Mesendoderm (in vitro differentiated cells): ENCODE results near the gene ZNRD2.

Source experiments
- DNase-seq: peaks from one replicate; pipeline ENCODE4 v3.0.0; 2013
- H2AK5ac ChIP-seq: 2 replicates; pipeline ENCODE4 v1.6.1; 2013; ENCODE audit warnings: low read length, inconsistent platforms
- H2BK120ac ChIP-seq: 2 replicates; pipeline ENCODE4 v1.6.1; 2013; ENCODE audit warnings: low read depth, mild to moderate bottlenecking, low read length, moderate library complexity, mixed read lengths
- H2BK15ac ChIP-seq: replicated peaks from 2 replicates; pipeline ENCODE4 v1.6.1; 2013; ENCODE audit warnings: low read depth, mild to moderate bottlenecking, moderate library complexity
- H2BK5ac ChIP-seq: 2 replicates; pipeline ENCODE4 v1.6.1; 2013; ENCODE audit warnings: low read length, inconsistent platforms
- H3K18ac ChIP-seq: 2 replicates; pipeline ENCODE4 v1.6.1; 2013; ENCODE audit warnings: mild to moderate bottlenecking, low read length, mixed read lengths
- H3K23ac ChIP-seq: one replicate; pipeline ENCODE4 v1.6.1; 2013; ENCODE audit warnings: low read length
- H3K27ac ChIP-seq: 2 replicates; pipeline ENCODE4 v1.5.1; 2013; ENCODE audit warnings: low read depth, mild to moderate bottlenecking, inconsistent platforms, low read length, moderate library complexity
- H3K27me3 ChIP-seq: 2 replicates; pipeline ENCODE4 v1.6.1; 2013; ENCODE audit warnings: low read length, control low read depth, mild to moderate bottlenecking, inconsistent platforms; ENCODE audit not compliant: insufficient read depth, poor library complexity
- H3K36me3 ChIP-seq: 2 replicates; pipeline ENCODE4 v1.6.1; 2013; ENCODE audit warnings: low read length, inconsistent platforms; ENCODE audit not compliant: control insufficient read depth, insufficient read depth
- H3K4ac ChIP-seq: one replicate; pipeline ENCODE4 v1.6.1; 2013; ENCODE audit warnings: low read depth, mild to moderate bottlenecking, low read length, moderate library complexity
- H3K4me1 ChIP-seq: 2 replicates; pipeline ENCODE4 v1.6.1; 2013; ENCODE audit warnings: low read depth, low read length, inconsistent platforms; ENCODE audit not compliant: control insufficient read depth
- H3K4me2 ChIP-seq: 2 replicates; pipeline ENCODE4 v1.6.1; 2013; ENCODE audit warnings: low read length
- H3K4me3 ChIP-seq: 2 replicates; pipeline ENCODE4 v1.5.1; 2013; ENCODE audit warnings: mild to moderate bottlenecking, low read length
- H3K56ac ChIP-seq: one replicate; pipeline ENCODE4 v1.6.1; 2013; ENCODE audit warnings: low read length
- H3K79me1 ChIP-seq: 2 replicates; pipeline ENCODE4 v1.6.1; 2013; ENCODE audit warnings: low read length, inconsistent platforms
- H3K79me2 ChIP-seq: 2 replicates; pipeline ENCODE4 v1.6.1; 2013; ENCODE audit warnings: mild to moderate bottlenecking, low read length; ENCODE audit not compliant: control insufficient read depth, insufficient read depth
- H3K9ac ChIP-seq: 2 replicates; pipeline ENCODE4 v1.6.1; 2013; ENCODE audit warnings: low read length, inconsistent platforms
- H4K5ac ChIP-seq: one replicate; pipeline ENCODE4 v1.6.1; 2013; ENCODE audit warnings: low read length
- H4K8ac ChIP-seq: one replicate; pipeline ENCODE4 v1.6.1; 2013; ENCODE audit warnings: low read depth, mild to moderate bottlenecking, control low read depth, low read length, moderate library complexity
- WGBS: extraction: QIAGEN DNeasy Blood & Tissue Kit; methylation state at CpG from one replicate; pipeline ENCODE4 v1.1.7; 2013; ENCODE audit warnings: low lambda C conversion rate, missing lambda C conversion rate; ENCODE audit not compliant: insufficient coverage; ENCODE audit errors: extremely low coverage; 5-methylcytosine and 5-hydroxymethylcytosine counted together

Gene ZNRD2

GRCh38 chr11:65611758-65612603, 41.7 kb downstream of the ZNRD2 start:
- DNase-seq: peak; percentile 36
- Histone ChIP-seq H3K4me1 (peaks cover 11% of the 10 kb centered on the region), H2AK5ac (no peak overlapping the region), H2BK120ac (no peak overlapping the region), H3K9ac (peak overlapping the region; percentile 41), H3K36me3 (no peaks in the 10 kb centered on the region), H3K4me2 (no peak overlapping the region), H3K18ac (no peak overlapping the region), H2BK5ac (no peak overlapping the region), H3K27ac (no peak overlapping the region), H3K4ac (no peak overlapping the region), H3K79me2 (peaks cover 14% of the 10 kb centered on the region), H3K4me3 (no peak overlapping the region), H3K23ac (no peak overlapping the region), H4K5ac (no peak overlapping the region), H2BK15ac (no peak overlapping the region), H3K79me1 (peaks cover 25% of the 10 kb centered on the region), H4K8ac (no peak overlapping the region), H3K56ac (peak overlapping the region; percentile 70), H3K27me3 (no peaks in the 10 kb centered on the region)
- no CpG with 5 or more reads among the region's 12 CpGs for WGBS

GRCh38 chr11:65612691-65613090, 42.4 kb downstream of the ZNRD2 start:
- H2AK5ac ChIP-seq: no peak overlapping the region
- peaks cover 11% of the 10 kb centered on the region for H3K4me1 ChIP-seq
- H3K4me2 ChIP-seq: no peak overlapping the region
- no peak for DNase-seq
- H2BK5ac ChIP-seq: no peak overlapping the region
- H3K56ac ChIP-seq: peak overlapping the region; percentile 59
- no peak overlapping the region for H2BK15ac ChIP-seq
- H2BK120ac ChIP-seq: no peak overlapping the region
- peaks cover 21% of the 10 kb centered on the region for H3K79me2 ChIP-seq
- no peak overlapping the region for H3K27ac ChIP-seq
- no peak overlapping the region for H4K8ac ChIP-seq
- no peak overlapping the region for H3K18ac ChIP-seq
- H3K23ac ChIP-seq: no peak overlapping the region
- H3K9ac ChIP-seq: peak overlapping the region; percentile 41
- no CpG with 5 or more reads among the region's 7 CpGs for WGBS
- H3K36me3 ChIP-seq: no peaks in the 10 kb centered on the region
- peaks cover 31% of the 10 kb centered on the region for H3K79me1 ChIP-seq
- H3K4me3 ChIP-seq: no peak overlapping the region
- no peaks in the 10 kb centered on the region for H3K27me3 ChIP-seq
- no peak overlapping the region for H4K5ac ChIP-seq
- no peak overlapping the region for H3K4ac ChIP-seq

- Histone ChIP-seq H3K79me2 (peaks cover 21% of the 10 kb centered on the region), H3K56ac (peak overlapping the region; percentile 80), H3K23ac (no peak overlapping the region), H3K27me3 (no peaks in the 10 kb centered on the region), H3K27ac (peak overlapping the region; percentile 58), H2BK15ac (no peak overlapping the region), H3K18ac (peak overlapping the region; percentile 77), H4K5ac (no peak overlapping the region), H2BK120ac (peak overlapping the region; percentile 33), H2BK5ac (no peak overlapping the region), H3K79me1 (peaks cover 31% of the 10 kb centered on the region), H3K4me3 (peak overlapping the region; percentile 69), H2AK5ac (no peak overlapping the region), H4K8ac (no peak overlapping the region), H3K9ac (peak overlapping the region; percentile 97), H3K4me1 (peaks cover 11% of the 10 kb centered on the region), H3K4ac (peak overlapping the region; percentile 89), H3K4me2 (peak overlapping the region; percentile 48), H3K36me3 (no peaks in the 10 kb centered on the region)
- no CpG with 5 or more reads among the region's 43 CpGs for WGBS
- no peak for DNase-seq
These were observed 43.0 kb downstream of the ZNRD2 start for GRCh38 chr11:65613091-65613928.

GRCh38 chr11:65615229-65615949, 45.1 kb downstream of the ZNRD2 start, which contains the start of gene PCNX3:
Gene PCNX3 (plus strand): TSS chr11:65615776. CDS start chr11:65616312, 536 bp downstream.
- peak within 1 kb of the TSS; percentile 97 for H3K9ac ChIP-seq
- H3K27ac ChIP-seq: peak within 1 kb of the TSS; percentile 80
- no peak within 1 kb of the TSS for H3K23ac ChIP-seq
- H3K4me2 ChIP-seq: peak within 1 kb of the TSS; percentile 97
- DNase-seq: peak; percentile 100
- peak within 1 kb of the TSS; percentile 82 for H3K4me3 ChIP-seq
- peak within 1 kb of the TSS; percentile 44 for H3K18ac ChIP-seq
- H4K5ac ChIP-seq: no peak within 1 kb of the TSS
- peaks cover 21% of the 10 kb centered on the region for H3K79me2 ChIP-seq
- H2BK5ac ChIP-seq: no peak within 1 kb of the TSS
- peaks cover 5% of the 10 kb centered on the region for H3K36me3 ChIP-seq
- no peaks in the 10 kb centered on the region for H3K27me3 ChIP-seq
- no peak within 1 kb of the TSS for H2BK15ac ChIP-seq
- no peak within 1 kb of the TSS for H2BK120ac ChIP-seq
- H3K56ac ChIP-seq: peak within 1 kb of the TSS; percentile 97
- H3K79me1 ChIP-seq: peaks cover 26% of the 10 kb centered on the region
- no CpG with 5 or more reads among the region's 55 CpGs for WGBS
- H4K8ac ChIP-seq: no peak within 1 kb of the TSS
- peak within 1 kb of the TSS; percentile 48 for H3K4ac ChIP-seq
- H2AK5ac ChIP-seq: no peak within 1 kb of the TSS
- peaks cover 11% of the 10 kb centered on the region for H3K4me1 ChIP-seq

GRCh38 chr11:65615950-65616574, 45.8 kb downstream of the ZNRD2 start:
- H3K23ac ChIP-seq: no peak overlapping the region
- no peak overlapping the region for H2BK5ac ChIP-seq
- peaks cover 5% of the 10 kb centered on the region for H3K36me3 ChIP-seq
- peaks cover 11% of the 10 kb centered on the region for H3K4me1 ChIP-seq
- peak overlapping the region; percentile 82 for H3K4me3 ChIP-seq
- no peak overlapping the region for H2BK15ac ChIP-seq
- DNase-seq: peak; percentile 39
- no peaks in the 10 kb centered on the region for H3K27me3 ChIP-seq
- peak overlapping the region; percentile 80 for H3K27ac ChIP-seq
- H3K4me2 ChIP-seq: peak overlapping the region; percentile 95
- H4K5ac ChIP-seq: no peak overlapping the region
- peak overlapping the region; percentile 48 for H3K4ac ChIP-seq
- H3K79me2 ChIP-seq: peaks cover 21% of the 10 kb centered on the region
- H2AK5ac ChIP-seq: no peak overlapping the region
- H3K79me1 ChIP-seq: peaks cover 26% of the 10 kb centered on the region
- no peak overlapping the region for H4K8ac ChIP-seq
- H2BK120ac ChIP-seq: no peak overlapping the region
- H3K9ac ChIP-seq: peak overlapping the region; percentile 90
- peak overlapping the region; percentile 44 for H3K18ac ChIP-seq
- WGBS: no CpG with 5 or more reads among the region's 50 CpGs
- H3K56ac ChIP-seq: peak overlapping the region; percentile 96
